Measurements from ENCODE around the gene HOOK1.

HOOK1 gene

GRCh38 chr1:59856725-59857338 is 42.1 kb downstream of the HOOK1 start:
- TF ChIP-seq POLR2AphosphoS5 (IDR thresholded peaks at IDR 0.05; ENCODE audit: low read depth, low read length) (no peak), FOXP2 (optimal IDR thresholded peaks at IDR 0.05; ENCODE audit: borderline replicate concordance, extremely low read depth, extremely low read length, insufficient read depth) (no peak), TAF1 (IDR thresholded peaks at IDR 0.05; ENCODE audit: borderline replicate concordance, insufficient read depth, low read length) (no peak), SIN3A (IDR thresholded peaks at IDR 0.05; ENCODE audit: borderline replicate concordance, insufficient read depth, low read length) (no peak)
- TF ChIP-seq, protein P1, sequence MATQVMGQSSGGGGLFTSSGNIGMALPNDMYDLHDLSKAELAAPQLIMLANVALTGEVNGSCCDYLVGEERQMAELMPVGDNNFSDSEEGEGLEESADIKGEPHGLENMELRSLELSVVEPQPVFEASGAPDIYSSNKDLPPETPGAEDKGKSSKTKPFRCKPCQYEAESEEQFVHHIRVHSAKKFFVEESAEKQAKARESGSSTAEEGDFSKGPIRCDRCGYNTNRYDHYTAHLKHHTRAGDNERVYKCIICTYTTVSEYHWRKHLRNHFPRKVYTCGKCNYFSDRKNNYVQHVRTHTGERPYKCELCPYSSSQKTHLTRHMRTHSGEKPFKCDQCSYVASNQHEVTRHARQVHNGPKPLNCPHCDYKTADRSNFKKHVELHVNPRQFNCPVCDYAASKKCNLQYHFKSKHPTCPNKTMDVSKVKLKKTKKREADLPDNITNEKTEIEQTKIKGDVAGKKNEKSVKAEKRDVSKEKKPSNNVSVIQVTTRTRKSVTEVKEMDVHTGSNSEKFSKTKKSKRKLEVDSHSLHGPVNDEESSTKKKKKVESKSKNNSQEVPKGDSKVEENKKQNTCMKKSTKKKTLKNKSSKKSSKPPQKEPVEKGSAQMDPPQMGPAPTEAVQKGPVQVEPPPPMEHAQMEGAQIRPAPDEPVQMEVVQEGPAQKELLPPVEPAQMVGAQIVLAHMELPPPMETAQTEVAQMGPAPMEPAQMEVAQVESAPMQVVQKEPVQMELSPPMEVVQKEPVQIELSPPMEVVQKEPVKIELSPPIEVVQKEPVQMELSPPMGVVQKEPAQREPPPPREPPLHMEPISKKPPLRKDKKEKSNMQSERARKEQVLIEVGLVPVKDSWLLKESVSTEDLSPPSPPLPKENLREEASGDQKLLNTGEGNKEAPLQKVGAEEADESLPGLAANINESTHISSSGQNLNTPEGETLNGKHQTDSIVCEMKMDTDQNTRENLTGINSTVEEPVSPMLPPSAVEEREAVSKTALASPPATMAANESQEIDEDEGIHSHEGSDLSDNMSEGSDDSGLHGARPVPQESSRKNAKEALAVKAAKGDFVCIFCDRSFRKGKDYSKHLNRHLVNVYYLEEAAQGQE (IDR thresholded peaks at IDR 0.05; ENCODE audit: insufficient read depth in 1 of 2, low read depth in 2 of 2, low read length in 2 of 2), result no peak

- TF ChIP-seq TAF1 (IDR thresholded peaks at IDR 0.05; ENCODE audit: borderline replicate concordance, insufficient read depth, low read length) (no peak), SIN3A (IDR thresholded peaks at IDR 0.05; ENCODE audit: borderline replicate concordance, insufficient read depth, low read length) (no peak), FOXP2 (optimal IDR thresholded peaks at IDR 0.05; ENCODE audit: borderline replicate concordance, extremely low read depth, extremely low read length, insufficient read depth) (no peak), POLR2AphosphoS5 (IDR thresholded peaks at IDR 0.05; ENCODE audit: low read depth, low read length) (no peak)
- TF ChIP-seq, protein P1 (IDR thresholded peaks at IDR 0.05; ENCODE audit: insufficient read depth in 1 of 2, low read depth in 2 of 2, low read length in 2 of 2), result no peak
Measured at GRCh38 chr1:59857679-59858354, 43.1 kb downstream of the HOOK1 start.

DNA sequence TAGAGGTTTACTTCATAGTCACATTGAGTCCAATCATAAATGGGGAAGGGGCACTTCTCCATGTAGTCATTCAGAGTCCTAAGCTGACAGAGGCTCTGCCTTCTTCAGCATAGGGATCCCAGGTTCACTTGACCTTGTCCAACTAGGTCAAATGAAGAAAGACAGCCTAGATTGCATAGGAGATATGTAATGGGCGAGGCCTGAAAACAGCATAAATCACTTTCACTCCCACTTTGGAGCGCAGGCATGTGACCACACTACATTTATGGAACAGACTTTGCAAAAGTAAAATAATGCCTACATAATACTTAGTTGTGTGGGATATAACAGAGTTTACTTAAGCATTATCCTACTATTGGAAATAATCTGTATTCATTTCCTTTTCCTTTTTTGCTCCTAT is 51.7 kb downstream of the HOOK1 start:
- TF ChIP-seq, protein P1 (IDR thresholded peaks at IDR 0.05; ENCODE audit: insufficient read depth in 1 of 2, low read depth in 2 of 2, low read length in 2 of 2), result no peak
- TF ChIP-seq TAF1 (IDR thresholded peaks at IDR 0.05; ENCODE audit: borderline replicate concordance, insufficient read depth, low read length) (no peak), POLR2AphosphoS5 (IDR thresholded peaks at IDR 0.05; ENCODE audit: low read depth, low read length) (no peak), FOXP2 (optimal IDR thresholded peaks at IDR 0.05; ENCODE audit: borderline replicate concordance, extremely low read depth, extremely low read length, insufficient read depth) (no peak), SIN3A (IDR thresholded peaks at IDR 0.05; ENCODE audit: borderline replicate concordance, insufficient read depth, low read length) (no peak)

- no peak for TF ChIP-seq SIN3A (IDR thresholded peaks at IDR 0.05; ENCODE audit: borderline replicate concordance, insufficient read depth, low read length)
- TF ChIP-seq, protein P1 (IDR thresholded peaks at IDR 0.05; ENCODE audit: insufficient read depth in 1 of 2, low read depth in 2 of 2, low read length in 2 of 2), result no peak
- no peak for TF ChIP-seq TAF1 (IDR thresholded peaks at IDR 0.05; ENCODE audit: borderline replicate concordance, insufficient read depth, low read length)
- TF ChIP-seq POLR2AphosphoS5 (IDR thresholded peaks at IDR 0.05; ENCODE audit: low read depth, low read length), result no peak
- TF ChIP-seq FOXP2 (optimal IDR thresholded peaks at IDR 0.05; ENCODE audit: borderline replicate concordance, extremely low read depth, extremely low read length, insufficient read depth), result no peak
Measured at GRCh38 chr1:59871746-59872145, 57.0 kb downstream of the HOOK1 start.

Measured in PFSK-1 (cell line).